Thyroid gland (tissue), 4 donors: ENCODE measurements around the gene CDH23. TPM values are rescaled to one million over a fixed set of nuclear protein-coding genes. Genes with fewer than 3 reads are reported as not detected.
A peak's percentile ranks its signal among the peaks of the same experiment; 100 is the strongest.

Experiments used
- DNase-seq, 2 donors: peaks; one replicate each; pipeline ENCODE4 v3.0.0-alpha.2; 2019
- H3K27ac ChIP-seq, 3 donors: fragments of 200-600 bp; sonication (generic); 1 replicate in 2 of 3; 2 replicates in 1 of 3; pipeline ENCODE4 v1.5.1; 2016 to 2019; ENCODE audit warnings: mild to moderate bottlenecking in 1 of 3, moderate library complexity in 1 of 3
- H3K27me3 ChIP-seq: fragments of 200-600 bp; sonication (generic); one replicate; pipeline ENCODE4 v1.5.1; 2019
- H3K36me3 ChIP-seq, 2 donors: fragments of 200-600 bp; sonication (generic); one replicate each; pipeline ENCODE4 v1.5.1; 2016 to 2019
- H3K4me1 ChIP-seq, 2 donors: fragments of 200-600 bp; sonication (generic); one replicate each; pipeline ENCODE4 v1.5.1; 2017 to 2019
- H3K4me3 ChIP-seq, 3 donors: fragments of 200-600 bp; sonication (generic); replicated peaks in 1 of 3; 1 replicate in 2 of 3; 2 replicates in 1 of 3; pipeline ENCODE4 v1.5.1; 2016; ENCODE audit warnings: mild to moderate bottlenecking in 1 of 3
- H3K9me3 ChIP-seq: fragments of 200-600 bp; sonication (generic); one replicate; pipeline ENCODE4 v1.5.1; 2017
- CTCF ChIP-seq, 6 experiments: fragments of 200-600 bp in 3 of 6; fragments of 450-650 bp in 3 of 6; sonication (generic) in 3 of 6; IDR thresholded peaks; one replicate each; pipeline ENCODE4 v1.5.1; 2016 to 2019; ENCODE audit warnings: antibody characterized with exemption in 6 of 6, mild to moderate bottlenecking in 2 of 6, inconsistent platforms in 1 of 6, moderate library complexity in 1 of 6
- POLR2A ChIP-seq, 2 donors: fragments of 450-650 bp; IDR thresholded peaks; one replicate each; pipeline ENCODE4 v1.6.1; 2017; ENCODE audit warnings: antibody characterized with exemption in 2 of 2, mild to moderate bottlenecking in 2 of 2, moderate library complexity in 1 of 2
- WGBS, 2 donors: methylation state at CpG; one replicate each; pipeline ENCODE4 v1.1.5; 2017; 5-methylcytosine and 5-hydroxymethylcytosine counted together
- intact Hi-C: fragments of 100-400 bp; cut with DNase I; formaldehyde crosslinking; loops from one replicate; pipeline ENCODE4 v1.15.1; 2023
- total RNA-seq, 4 donors: library from RNA; depleted of rRNA; stranded (reverse); fragments of >200 nt; gene quantifications; one replicate each; pipeline ENCODE4 v1.2.3, GENCODE V29; 2016

Gene CDH23
- total RNA-seq, 4 donors from 2014 or later = 3.0 to 4.2 (median 3.9) TPM

- Histone ChIP-seq H3K4me1 (peaks cover 7 to 10% of the 10 kb centered on the region in 2 donors), H3K4me3 (no peak overlapping the region), H3K27me3 (no peaks in the 10 kb centered on the region), H3K36me3 (no peaks in the 10 kb centered on the region), H3K27ac (no peak overlapping the region), H3K9me3 (no peaks in the 10 kb centered on the region)
- intact Hi-C loops = no loop called here
- TF ChIP-seq POLR2A (IDR thresholded peaks at IDR 0.05) (no peak), CTCF (IDR thresholded peaks at IDR 0.05) (no peak)
- no peak for DNase-seq
- WGBS, 2 donors = 76 to 78% methylated on average over 4 of the region's 4 CpGs
These were observed 232.4 kb downstream of the CDH23 start for GRCh38 chr10:71629131-71629530.

- H3K27me3 ChIP-seq = no peaks in the 10 kb centered on the region
- no peaks in the 10 kb centered on the region for H3K9me3 ChIP-seq
- intact Hi-C loops = no loop called here
- H3K4me3 ChIP-seq = no peak overlapping the region
- DNase-seq = no peak
- TF ChIP-seq CTCF (IDR thresholded peaks at IDR 0.05) = no peak
- no peak for TF ChIP-seq POLR2A (IDR thresholded peaks at IDR 0.05)
- no peaks in the 10 kb centered on the region for H3K36me3 ChIP-seq
- H3K27ac ChIP-seq = no peak overlapping the region
- H3K4me1 ChIP-seq = peaks cover 13 to 18% of the 10 kb centered on the region in 2 donors
- 96 to 100% methylated on average over 5 of the region's 5 CpGs for WGBS, 2 donors
These were observed 233.4 kb downstream of the CDH23 start for GRCh38 chr10:71630168-71630567.

- no peaks in the 10 kb centered on the region for H3K9me3 ChIP-seq
- H3K27ac ChIP-seq = peak overlapping the region in 1 of 3 donors; percentile 8
- no peaks in the 10 kb centered on the region for H3K36me3 ChIP-seq
- peak; percentile 13 to 39 for DNase-seq
- TF ChIP-seq CTCF (IDR thresholded peaks at IDR 0.05) = no peak
- TF ChIP-seq POLR2A (IDR thresholded peaks at IDR 0.05) = no peak
- H3K4me3 ChIP-seq = no peak overlapping the region
- intact Hi-C loops = no loop called here
- no peaks in the 10 kb centered on the region for H3K27me3 ChIP-seq
- 81 to 84% methylated on average over 6 of the region's 6 CpGs for WGBS, 2 donors
- peaks cover 13 to 19% of the 10 kb centered on the region in 2 donors for H3K4me1 ChIP-seq
These were observed 234.5 kb downstream of the CDH23 start for GRCh38 chr10:71631007-71631861.

GRCh38 chr10:71632200-71632820 lies 235.6 kb downstream of the CDH23 start:
- intact Hi-C loops = no loop called here
- peaks cover 13 to 19% of the 10 kb centered on the region in 2 donors for H3K4me1 ChIP-seq
- no peak for DNase-seq
- H3K27ac ChIP-seq = no peak overlapping the region
- no peak for TF ChIP-seq CTCF (IDR thresholded peaks at IDR 0.05)
- TF ChIP-seq POLR2A (IDR thresholded peaks at IDR 0.05) = no peak
- H3K36me3 ChIP-seq = no peaks in the 10 kb centered on the region
- no peaks in the 10 kb centered on the region for H3K27me3 ChIP-seq
- 80 to 86% methylated on average over 6 of the region's 6 CpGs for WGBS, 2 donors
- no peak overlapping the region for H3K4me3 ChIP-seq
- H3K9me3 ChIP-seq = no peaks in the 10 kb centered on the region
